Posterior vena cava (tissue), 2 donors: Measurements from ENCODE around the gene PPM1B. TPM values are rescaled to one million over a fixed set of nuclear protein-coding genes. Genes with fewer than 3 reads are reported as not detected.
"Not testable (repeated sequence)": the region's sequence is repeated elsewhere in the genome, so short reads cannot be mapped to it uniquely, and the experiment has no call there.

Experiments used
- DNase-seq: peaks from one replicate; pipeline ENCODE4 v3.0.0-alpha.2; 2020; ENCODE audit warnings: low spot score
- intact Hi-C, 2 donors: fragments of 100-400 bp; cut with DNase I; formaldehyde crosslinking; loops; one replicate each; pipeline versions ENCODE4 v1.14.1 to v1.14.2; 2022 to 2023
- total RNA-seq, 2 donors: library from RNA; stranded (reverse); fragmentation: NEBNext Ultra II Directional; extraction: Animal tissue kit (Norgen Biotek cat#: 25700); gene quantifications; one replicate each; pipeline ENCODE4 v1.2.1, GENCODE V29; 2021
- donor health status: DM: yes; HTN: yes; CAD: no.
- donor health status: DM: yes; HTN: yes; CAD: no.

The PPM1B gene
- total RNA-seq, 2 donors from 2014 or later, result 38.3 to 45.0 TPM

DNA sequence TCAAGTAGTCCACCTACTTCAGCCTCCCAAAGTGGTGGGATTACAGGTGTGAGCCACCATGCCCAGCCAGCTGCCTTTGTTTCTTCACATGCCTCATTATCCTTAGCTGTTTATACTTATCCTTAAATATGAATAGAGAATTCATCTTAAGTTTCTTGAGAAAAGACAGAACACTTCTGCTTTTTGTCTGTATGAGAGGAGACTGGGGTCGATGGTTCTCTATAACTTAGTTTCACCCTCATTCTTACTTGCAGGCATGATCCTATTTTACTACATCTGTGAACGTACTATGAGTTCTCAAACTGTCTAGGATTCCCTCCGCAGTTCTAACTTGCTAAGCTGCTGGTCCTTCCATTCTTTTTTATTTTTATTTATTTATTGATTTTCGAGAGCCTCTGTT, 20.4 kb downstream of the PPM1B start:
- intact Hi-C loops, result no loop called here
- DNase-seq, result no peak

DNA sequence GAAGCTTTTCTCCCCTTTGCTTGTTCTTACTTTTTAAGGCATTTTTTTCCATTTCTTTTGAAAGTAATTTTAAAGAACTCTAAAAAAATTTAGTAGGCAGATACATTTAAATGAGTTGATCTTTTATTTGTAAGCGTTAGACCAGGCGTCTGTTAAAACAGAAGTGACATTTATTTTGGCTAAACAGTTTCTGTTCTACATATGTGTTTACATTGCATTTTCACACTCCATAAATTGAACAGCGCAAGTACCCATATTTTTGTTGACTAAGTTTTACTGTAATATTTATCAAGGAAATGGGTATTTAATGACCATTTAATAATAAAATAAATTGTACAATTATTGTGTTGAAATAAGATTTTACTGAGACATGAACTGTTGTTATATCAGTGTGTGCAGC, 21.9 kb downstream of the PPM1B start:
- DNase-seq, result no peak
- intact Hi-C loops, result no loop called here

DNA sequence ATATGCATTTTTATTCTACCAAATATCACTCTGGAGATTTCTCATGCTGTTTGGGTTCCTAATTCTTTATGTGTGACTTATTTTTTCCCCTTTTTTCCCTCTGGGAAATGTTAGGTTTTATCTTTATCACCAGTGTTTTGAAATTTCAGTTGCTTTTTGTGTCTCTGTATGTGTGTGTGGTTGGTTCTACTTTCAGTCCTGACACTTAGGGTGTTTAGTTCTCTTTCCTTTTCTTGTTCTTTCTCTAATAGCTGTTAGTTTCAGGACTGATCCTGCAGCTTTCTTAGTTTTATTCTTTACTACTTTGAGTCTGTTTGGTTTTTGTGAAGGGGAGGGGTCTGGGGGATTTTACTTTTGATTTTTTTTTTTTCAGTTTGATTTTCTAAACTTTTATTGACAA, 23.1 kb downstream of the PPM1B start:
- DNase-seq, result no peak
- intact Hi-C loops, result no loop called here

DNA sequence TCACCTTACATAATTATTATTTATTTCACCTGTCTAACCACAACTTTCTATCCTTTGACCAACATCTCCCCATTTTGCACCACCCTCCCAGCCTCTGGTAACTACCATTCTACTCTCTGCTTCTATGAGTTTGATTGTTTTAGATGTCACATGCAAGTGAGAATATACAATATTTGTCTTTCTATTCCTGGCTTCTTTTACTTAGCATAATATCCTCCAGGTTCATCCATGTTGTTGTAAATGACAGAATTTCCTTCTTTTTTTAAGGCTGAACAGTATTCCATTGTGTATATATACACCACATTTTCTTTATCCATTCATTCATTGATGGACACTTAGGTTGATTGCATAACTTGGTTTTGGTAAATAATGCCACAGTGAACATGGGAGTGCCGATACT, 24.0 kb downstream of the PPM1B start:
- DNase-seq, result no peak
- intact Hi-C loops, result no loop called here

GRCh38 chr2:44195714-44196113, 27.0 kb downstream of the PPM1B start:
- DNase-seq, result no peak

GRCh38 chr2:44197816-44198215, 29.1 kb downstream of the PPM1B start:
- intact Hi-C loops, result no loop called here
- DNase-seq, result no peak

More at GRCh38 chr2:44195714-44196113, 27.0 kb downstream of the PPM1B start:
- intact Hi-C loops, result no loop called here

DNA sequence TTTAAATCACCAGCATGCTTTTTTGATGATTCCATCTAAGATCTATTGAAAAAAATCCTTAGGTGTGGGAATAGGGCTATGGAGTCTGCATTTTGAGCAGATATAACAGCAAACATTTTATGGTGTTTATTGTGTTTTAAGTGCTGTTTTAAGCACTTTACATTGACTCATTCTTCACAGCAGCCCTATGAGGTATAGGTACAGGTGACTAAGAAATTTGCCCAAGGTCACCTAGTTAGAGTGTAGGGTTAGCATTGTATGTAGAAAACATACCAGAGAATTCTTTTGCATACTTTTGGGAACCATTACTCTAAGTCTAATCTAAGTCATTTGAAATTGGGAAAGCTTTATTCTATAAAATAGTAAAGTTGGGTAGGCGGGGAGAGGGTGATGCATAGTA, 31.3 kb downstream of the PPM1B start:
- no peak for DNase-seq
- intact Hi-C loops, result no loop called here

GRCh38 chr2:44200759-44201158, 32.1 kb downstream of the PPM1B start:
- no peak for DNase-seq
- intact Hi-C loops, result no loop called here

DNA sequence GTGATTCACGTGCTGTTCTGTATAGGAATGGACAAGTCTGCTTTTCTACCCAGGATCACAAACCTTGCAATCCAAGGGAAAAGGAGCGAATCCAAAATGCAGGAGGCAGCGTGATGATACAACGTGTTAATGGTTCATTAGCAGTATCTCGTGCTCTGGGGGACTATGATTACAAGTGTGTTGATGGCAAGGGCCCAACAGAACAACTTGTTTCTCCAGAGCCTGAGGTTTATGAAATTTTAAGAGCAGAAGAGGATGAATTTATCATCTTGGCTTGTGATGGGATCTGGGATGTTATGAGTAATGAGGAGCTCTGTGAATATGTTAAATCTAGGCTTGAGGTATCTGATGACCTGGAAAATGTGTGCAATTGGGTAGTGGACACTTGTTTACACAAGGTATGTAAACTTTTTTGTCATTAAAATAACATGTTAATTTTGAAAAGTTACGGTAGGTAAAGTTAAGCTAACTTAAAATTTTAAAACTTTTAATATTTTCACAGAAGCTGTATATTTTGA, 33.0 kb downstream of the PPM1B start:
- intact Hi-C loops, result no loop called here
- no peak for DNase-seq

DNA sequence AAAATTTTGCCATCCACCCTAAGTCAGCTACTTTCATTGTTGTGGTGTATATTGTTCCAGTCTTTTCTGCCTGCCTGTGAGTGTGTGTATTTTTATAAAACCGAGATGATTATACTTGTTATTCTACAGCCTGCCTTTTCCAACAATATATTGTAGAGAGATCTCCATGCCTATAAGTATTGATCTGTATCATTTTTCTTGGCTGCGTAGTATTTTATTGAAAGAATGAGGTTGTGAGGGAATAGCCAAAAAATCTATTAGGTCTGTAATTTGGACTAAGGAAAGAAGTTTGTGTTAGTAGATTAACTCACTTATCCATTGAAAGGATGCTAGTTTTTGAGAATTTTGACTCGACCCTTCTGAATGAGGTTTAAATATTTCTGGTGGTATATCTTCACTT, 34.9 kb downstream of the PPM1B start:
- no peak for DNase-seq
- intact Hi-C loops, result no loop called here

DNA sequence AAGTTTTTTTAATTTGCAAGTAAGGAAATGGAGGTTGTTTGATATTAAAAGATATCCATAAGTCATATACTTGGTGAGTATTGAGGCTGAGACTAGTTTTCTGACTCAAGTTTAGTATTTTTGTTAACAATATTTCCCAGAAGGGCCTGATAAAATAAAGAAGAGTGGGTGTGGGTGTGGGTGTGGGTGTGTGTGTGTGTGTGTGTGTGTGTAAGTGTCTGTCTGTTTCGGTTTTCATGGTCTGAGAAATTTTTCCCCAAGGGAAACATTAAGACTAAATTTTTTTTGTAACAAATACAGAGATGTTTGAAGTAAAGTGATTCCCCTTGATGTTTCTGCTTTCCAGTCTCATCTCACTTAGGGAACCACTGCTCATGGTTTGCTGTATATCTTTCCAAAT, 36.5 kb downstream of the PPM1B start:
- intact Hi-C loops, result no loop called here
- no peak for DNase-seq

DNA sequence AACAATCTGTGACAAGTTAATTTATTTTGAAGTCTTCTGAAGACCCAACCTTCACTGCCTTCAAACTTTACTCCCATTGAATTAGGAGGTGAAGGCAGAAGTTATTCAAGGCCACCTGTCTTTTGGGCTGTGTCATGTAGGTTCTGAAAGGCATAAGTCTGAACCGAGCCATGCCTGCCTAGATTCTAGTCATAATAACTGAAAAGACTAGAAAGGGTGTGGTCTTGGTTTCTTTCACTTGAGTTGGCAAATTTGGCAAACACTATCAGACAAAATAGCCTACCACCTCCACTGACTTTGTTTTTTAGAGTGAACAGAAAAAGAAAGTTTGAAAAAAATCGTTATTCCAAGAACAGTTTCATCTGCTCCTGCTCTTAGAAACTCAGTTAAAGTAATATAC, 38.4 kb downstream of the PPM1B start:
- intact Hi-C loops, result no loop called here
- no peak for DNase-seq

DNA sequence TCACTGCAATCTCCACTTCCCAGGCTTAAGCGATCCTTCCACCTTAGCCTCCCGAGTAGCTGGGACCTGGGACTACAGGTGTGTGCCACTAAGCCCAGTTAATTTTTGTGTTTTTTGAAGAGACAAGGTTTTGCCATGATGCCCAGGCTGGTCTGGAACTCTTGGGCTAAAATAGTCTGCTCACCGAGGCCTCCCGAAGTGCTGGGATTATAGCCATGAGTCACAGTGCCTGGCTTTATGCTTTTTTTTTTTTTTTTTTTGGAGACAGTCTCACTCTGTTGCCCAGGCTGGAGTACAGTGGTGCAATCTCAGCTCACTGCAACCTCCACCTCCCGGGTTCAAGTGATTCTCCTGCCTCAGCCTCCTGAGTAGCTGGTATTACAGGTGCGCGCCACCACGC, 39.0 kb downstream of the PPM1B start:
- intact Hi-C loops, DNase-seq: not testable (repeated sequence)

- no peak for DNase-seq
- intact Hi-C loops, result no loop called here
These were observed 41.7 kb downstream of the PPM1B start for GRCh38 chr2:44210362-44210761.

DNA sequence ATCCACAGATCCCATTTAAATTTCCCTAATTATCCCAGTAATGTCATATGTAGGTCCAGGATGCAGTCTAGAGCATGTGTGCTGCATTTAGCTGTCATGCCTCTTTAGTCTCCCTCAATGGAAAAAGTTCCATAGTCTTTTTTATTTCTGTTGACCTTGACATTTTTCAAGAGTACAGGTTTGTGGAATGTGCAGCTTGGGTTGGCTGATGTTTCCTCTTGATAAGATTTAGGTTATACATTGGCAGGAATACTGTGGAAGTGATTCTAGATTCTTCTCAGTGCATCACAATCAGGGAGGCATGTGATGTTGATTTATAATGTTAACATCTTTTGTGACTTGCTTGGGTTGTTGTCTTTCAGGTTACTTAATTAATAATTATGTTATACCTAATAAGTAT, 42.5 kb downstream of the PPM1B start:
- DNase-seq, result no peak
- intact Hi-C loops, result no loop called here

GRCh38 chr2:44212302-44212701, 43.6 kb downstream of the PPM1B start:
- no peak for DNase-seq
- intact Hi-C loops, result no loop called here

- no peak for DNase-seq
- intact Hi-C loops, result no loop called here
These were observed 47.2 kb downstream of the PPM1B start for GRCh38 chr2:44215827-44216226.

DNA sequence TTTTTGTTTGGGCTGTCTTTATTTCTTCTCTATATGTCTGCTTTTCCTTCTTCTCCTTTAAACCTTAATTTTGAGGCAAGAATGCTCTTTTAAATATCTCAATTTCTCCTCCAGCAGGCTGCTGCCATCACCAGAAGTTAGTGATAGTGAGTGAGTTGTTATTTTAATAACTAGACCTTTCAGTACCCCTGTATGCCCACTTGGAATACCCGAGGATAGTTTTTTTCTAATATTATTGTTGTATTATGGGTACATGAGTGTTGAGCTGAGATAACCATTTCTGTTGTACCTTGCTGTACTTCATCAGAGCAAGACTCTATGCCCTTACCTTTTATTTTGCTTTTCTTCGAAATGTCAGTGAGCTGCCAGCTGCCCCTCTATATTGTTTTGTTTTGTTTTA, 50.1 kb downstream of the PPM1B start:
- DNase-seq, result no peak
- intact Hi-C loops, result no loop called here

- intact Hi-C loops, result no loop called here
- no peak for DNase-seq
These were observed 58.1 kb downstream of the PPM1B start for GRCh38 chr2:44226753-44227152.

GRCh38 chr2:44230378-44230777, 61.7 kb downstream of the PPM1B start:
- intact Hi-C loops, result no loop called here

GRCh38 chr2:44233450-44234128, 64.9 kb downstream of the PPM1B start:
- no peak for DNase-seq
- intact Hi-C loops, result no loop called here

More at GRCh38 chr2:44230378-44230777, 61.7 kb downstream of the PPM1B start:
- DNase-seq, result no peak

GRCh38 chr2:44237221-44237620, 68.5 kb downstream of the PPM1B start:
- intact Hi-C loops, result no loop called here
- no peak for DNase-seq
